Body of pancreas (tissue), 4 donors: ENCODE data around the gene SCEL.

Source experiments
- CTCF ChIP-seq, 7 experiments: fragments of 450-650 bp in 4 of 7; fragments of 200-600 bp in 3 of 7; sonication (generic) in 3 of 7; IDR thresholded peaks; one replicate each; pipeline ENCODE4 v1.5.1; 2016 to 2019; ENCODE audit warnings: antibody characterized with exemption in 7 of 7
- POLR2A ChIP-seq, 3 donors: fragments of 450-650 bp; IDR thresholded peaks; one replicate each; pipeline ENCODE4 v1.6.1; 2016; ENCODE audit warnings: antibody characterized with exemption in 3 of 3, mild to moderate bottlenecking in 2 of 3

GRCh38 chr13:77528834-77529500, 6.5 kb upstream of the SCEL start:
- TF ChIP-seq CTCF (IDR thresholded peaks at IDR 0.05) (no peak), POLR2A (IDR thresholded peaks at IDR 0.05) (no peak)
